ENCODE results near the gene LHX3. TPM values are rescaled to one million over a fixed set of nuclear protein-coding genes. Genes with fewer than 3 reads are reported as not detected.

The LHX3 gene
- total RNA-seq, 1 donor from 2014 or later: 0.07 TPM

DNA sequence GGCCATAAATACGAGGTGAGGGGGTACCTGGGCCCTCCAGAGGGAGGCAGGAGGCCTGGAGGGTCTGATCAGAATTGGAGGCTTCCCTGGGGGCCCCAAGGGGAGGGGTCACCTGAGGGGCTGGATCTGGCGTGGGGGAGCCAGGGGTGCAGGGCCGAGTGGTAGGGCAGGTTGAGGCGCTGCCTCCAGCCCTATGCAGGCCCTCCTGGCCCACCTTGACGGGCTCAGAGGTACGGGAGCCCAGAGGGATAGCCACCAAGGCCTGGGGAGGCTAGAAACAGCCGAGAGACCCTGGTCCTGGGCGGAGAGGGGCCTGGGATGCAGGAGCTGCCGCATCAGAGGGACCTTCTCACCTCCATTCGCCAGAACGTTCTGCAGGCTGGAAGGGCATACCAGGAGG is 24.3 kb downstream of the LHX3 start:
- no peaks in the 10 kb centered on the region for H3K9me3 Mint-ChIP-seq
- peaks cover 12% of the 10 kb centered on the region for H3K27me3 Mint-ChIP-seq (ENCODE audit: low read depth)

DNA sequence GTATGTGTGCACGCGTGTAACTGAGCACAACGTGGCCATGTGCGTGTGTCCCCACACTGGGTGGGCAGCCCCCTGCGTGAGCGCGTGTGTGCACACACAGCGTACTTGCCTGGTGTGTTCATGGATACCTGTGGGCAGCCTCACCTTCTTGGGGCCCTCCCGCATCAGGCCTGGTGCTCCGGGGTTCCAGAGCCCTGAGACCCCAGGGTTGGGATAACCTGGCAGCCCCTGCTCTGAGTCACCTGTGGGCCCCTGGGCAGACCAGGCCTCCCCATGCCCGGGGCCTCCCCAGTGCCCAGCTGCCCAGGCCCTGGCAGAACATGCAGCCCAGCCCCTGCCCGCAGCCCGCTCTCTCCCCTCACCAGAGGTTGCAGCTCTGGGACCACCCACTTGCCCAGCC is 25.2 kb downstream of the LHX3 start:
- no peak for DNase-seq (ENCODE audit: low read depth, low spot score)
- no peaks in the 10 kb centered on the region for H3K36me3 Mint-ChIP-seq (ENCODE audit: low read depth)
- H3K4me3 Mint-ChIP-seq: no peak overlapping the region
- TF ChIP-seq, protein P1, sequence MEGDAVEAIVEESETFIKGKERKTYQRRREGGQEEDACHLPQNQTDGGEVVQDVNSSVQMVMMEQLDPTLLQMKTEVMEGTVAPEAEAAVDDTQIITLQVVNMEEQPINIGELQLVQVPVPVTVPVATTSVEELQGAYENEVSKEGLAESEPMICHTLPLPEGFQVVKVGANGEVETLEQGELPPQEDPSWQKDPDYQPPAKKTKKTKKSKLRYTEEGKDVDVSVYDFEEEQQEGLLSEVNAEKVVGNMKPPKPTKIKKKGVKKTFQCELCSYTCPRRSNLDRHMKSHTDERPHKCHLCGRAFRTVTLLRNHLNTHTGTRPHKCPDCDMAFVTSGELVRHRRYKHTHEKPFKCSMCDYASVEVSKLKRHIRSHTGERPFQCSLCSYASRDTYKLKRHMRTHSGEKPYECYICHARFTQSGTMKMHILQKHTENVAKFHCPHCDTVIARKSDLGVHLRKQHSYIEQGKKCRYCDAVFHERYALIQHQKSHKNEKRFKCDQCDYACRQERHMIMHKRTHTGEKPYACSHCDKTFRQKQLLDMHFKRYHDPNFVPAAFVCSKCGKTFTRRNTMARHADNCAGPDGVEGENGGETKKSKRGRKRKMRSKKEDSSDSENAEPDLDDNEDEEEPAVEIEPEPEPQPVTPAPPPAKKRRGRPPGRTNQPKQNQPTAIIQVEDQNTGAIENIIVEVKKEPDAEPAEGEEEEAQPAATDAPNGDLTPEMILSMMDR (conservative IDR thresholded peaks at IDR 0.05): no peak
- H3K4me1 Mint-ChIP-seq: peaks cover 7% of the 10 kb centered on the region
- no peaks in the 10 kb centered on the region for H3K9me3 Mint-ChIP-seq
- H3K27ac Mint-ChIP-seq (ENCODE audit: unreplicated experiment): no peak overlapping the region
- peaks cover 9% of the 10 kb centered on the region for H3K27me3 Mint-ChIP-seq (ENCODE audit: low read depth)

More for the DNA sequence above, 24.3 kb downstream of the LHX3 start:
- DNase-seq (ENCODE audit: low read depth, low spot score): no peak
- no peaks in the 10 kb centered on the region for H3K36me3 Mint-ChIP-seq (ENCODE audit: low read depth)
- H3K27ac Mint-ChIP-seq (ENCODE audit: unreplicated experiment): no peak overlapping the region
- peaks cover 8% of the 10 kb centered on the region for H3K4me1 Mint-ChIP-seq
- no peak overlapping the region for H3K4me3 Mint-ChIP-seq
- TF ChIP-seq, protein P1 (conservative IDR thresholded peaks at IDR 0.05): no peak

DNA sequence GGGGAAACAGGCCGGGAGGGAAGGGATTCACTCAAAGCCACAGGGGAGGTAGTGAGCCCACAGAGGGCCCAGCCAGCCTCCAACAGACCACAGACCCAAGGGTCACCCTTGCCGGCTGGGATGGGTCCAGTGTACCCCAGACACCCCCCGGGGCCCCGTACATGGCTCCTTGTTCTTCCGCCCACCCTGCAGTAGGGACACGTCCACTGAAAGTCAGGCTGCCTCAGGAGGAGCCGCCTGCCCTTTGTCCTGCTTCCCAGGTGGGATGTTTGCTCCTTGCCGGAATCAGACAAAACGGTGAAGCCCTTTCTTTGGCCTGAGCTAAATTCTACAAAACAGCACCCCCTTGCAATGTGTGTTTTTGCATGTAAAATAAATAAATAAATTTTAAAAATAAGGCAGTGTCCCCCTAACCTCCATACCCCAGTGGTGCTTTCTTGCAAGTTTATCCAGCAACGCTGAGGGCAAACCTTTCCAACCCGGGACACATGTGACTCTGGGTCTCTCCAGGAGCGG is 25.8 kb downstream of the LHX3 start:
- H3K4me3 Mint-ChIP-seq: no peak overlapping the region
- H3K27me3 Mint-ChIP-seq (ENCODE audit: low read depth): peaks cover 6% of the 10 kb centered on the region
- DNase-seq (ENCODE audit: low read depth, low spot score): no peak
- H3K4me1 Mint-ChIP-seq: peaks cover 4% of the 10 kb centered on the region
- no peaks in the 10 kb centered on the region for H3K9me3 Mint-ChIP-seq
- no peaks in the 10 kb centered on the region for H3K36me3 Mint-ChIP-seq (ENCODE audit: low read depth)
- TF ChIP-seq, protein P1 (conservative IDR thresholded peaks at IDR 0.05): no peak
- no peak overlapping the region for H3K27ac Mint-ChIP-seq (ENCODE audit: unreplicated experiment)

DNA sequence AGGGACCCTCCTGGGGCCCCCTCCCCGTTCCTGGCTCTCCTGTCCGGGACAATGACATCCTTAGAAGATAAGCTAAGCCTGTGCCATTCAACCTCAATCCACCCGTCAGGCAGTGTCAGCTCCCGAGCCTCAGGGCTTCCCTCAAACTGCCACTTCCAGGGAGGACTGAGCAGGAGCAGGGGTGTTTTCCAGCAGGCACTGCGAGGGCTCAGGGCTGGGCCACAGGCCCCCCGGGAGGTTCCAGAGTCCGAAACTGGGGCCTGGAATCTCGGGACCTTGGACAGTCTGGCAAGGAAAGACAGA is 26.2 kb downstream of the LHX3 start:
- Mint-ChIP-seq H3K4me1 (peaks cover 4% of the 10 kb centered on the region), H3K27ac (ENCODE audit: unreplicated experiment) (no peak overlapping the region), H3K4me3 (no peak overlapping the region), H3K9me3 (no peaks in the 10 kb centered on the region), H3K27me3 (ENCODE audit: low read depth) (peaks cover 6% of the 10 kb centered on the region), H3K36me3 (ENCODE audit: low read depth) (no peaks in the 10 kb centered on the region)
- TF ChIP-seq, protein P1 (conservative IDR thresholded peaks at IDR 0.05): no peak
- no peak for DNase-seq (ENCODE audit: low read depth, low spot score)

DNA sequence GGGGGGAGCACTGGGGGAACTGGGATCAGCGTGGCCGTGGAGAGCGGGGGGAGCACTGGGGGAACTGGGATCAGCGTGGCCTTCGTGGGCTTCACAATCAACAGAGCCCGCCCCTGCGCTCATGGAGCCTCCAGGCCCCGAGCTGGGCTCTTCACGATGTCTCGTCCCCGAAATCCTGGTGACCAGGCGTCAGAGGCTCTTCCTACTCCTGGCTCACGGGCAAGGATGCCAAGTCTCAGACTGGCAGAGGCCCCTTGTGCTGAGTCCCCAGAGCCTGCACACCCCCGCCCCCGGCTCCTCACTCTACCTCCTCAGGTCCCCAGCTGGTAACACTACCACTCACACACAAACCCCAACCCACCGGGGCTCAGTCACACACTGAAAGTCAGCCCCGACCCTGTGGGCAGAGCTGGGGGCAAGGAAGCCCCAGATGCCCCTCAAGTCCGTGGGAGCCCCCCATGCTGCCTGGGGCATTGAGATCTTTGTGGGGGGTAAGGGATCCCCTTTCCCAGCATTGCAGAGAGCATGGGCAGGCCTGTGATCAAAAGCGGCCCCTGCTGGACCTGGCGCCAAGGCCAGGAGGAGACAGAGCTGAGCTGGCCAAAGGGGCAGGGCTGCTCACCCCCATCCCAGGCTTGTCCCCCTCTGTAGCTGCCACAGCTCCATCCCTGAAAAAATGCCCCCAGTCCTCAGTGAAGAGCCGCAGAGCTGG is 26.7 kb downstream of the LHX3 start:
- H3K4me3 Mint-ChIP-seq: no peak overlapping the region
- H3K27me3 Mint-ChIP-seq (ENCODE audit: low read depth): peaks cover 6% of the 10 kb centered on the region
- DNase-seq (ENCODE audit: low read depth, low spot score): no peak
- H3K4me1 Mint-ChIP-seq: peaks cover 6% of the 10 kb centered on the region
- H3K27ac Mint-ChIP-seq (ENCODE audit: unreplicated experiment): no peak overlapping the region
- H3K9me3 Mint-ChIP-seq: no peaks in the 10 kb centered on the region
- TF ChIP-seq, protein P1 (conservative IDR thresholded peaks at IDR 0.05): no peak
- no peaks in the 10 kb centered on the region for H3K36me3 Mint-ChIP-seq (ENCODE audit: low read depth)
